HepG2 (cell line): ENCODE results near the gene MTR. TPM values are rescaled to one million over a fixed set of nuclear protein-coding genes. Genes with fewer than 3 reads are reported as not detected.
A peak's percentile ranks its signal among the peaks of the same experiment; 100 is the strongest.

Experiments
- AKAP8 ChIP-seq: sonication (generic); formaldehyde crosslinking; IDR thresholded peaks from 2 replicates; pipeline ENCODE4 v1.5.1; 2020; ENCODE audit warnings: mild to moderate bottlenecking, missing genetic modification reagents
- ATRX ChIP-seq: sonication (generic); formaldehyde crosslinking; IDR thresholded peaks from 2 replicates; pipeline ENCODE4 v1.4.0; 2020; ENCODE audit warnings: missing genetic modification reagents, borderline replicate concordance
- DPF2 ChIP-seq: sonication (generic); formaldehyde crosslinking; IDR thresholded peaks from 2 replicates; pipeline ENCODE4 v1.4.0; 2020; ENCODE audit warnings: mild to moderate bottlenecking, low read depth, missing genetic modification reagents, borderline replicate concordance
- GLI4 ChIP-seq: sonication (generic); formaldehyde crosslinking; IDR thresholded peaks from 2 replicates; pipeline ENCODE4 v1.5.1; 2020; ENCODE audit warnings: missing genetic modification reagents, mild to moderate bottlenecking, moderate library complexity, borderline replicate concordance
- KMT2B ChIP-seq: IDR thresholded peaks from 2 replicates; pipeline ENCODE4 v1.6.1; 2016; ENCODE audit warnings: missing genetic modification reagents, missing compliant biosample characterization
- NAIF1 ChIP-seq: sonication (generic); formaldehyde crosslinking; IDR thresholded peaks from 2 replicates; pipeline ENCODE4 v1.5.0; 2020; ENCODE audit warnings: mild to moderate bottlenecking, missing genetic modification reagents, borderline replicate concordance
- NKX3-1 ChIP-seq: sonication (generic); formaldehyde crosslinking; IDR thresholded peaks from 2 replicates; pipeline ENCODE4 v1.5.0; 2020; ENCODE audit warnings: missing genetic modification reagents
- PAF1 ChIP-seq: IDR thresholded peaks from 2 replicates; pipeline ENCODE4 v1.6.1; 2016; ENCODE audit warnings: missing genetic modification reagents, missing compliant biosample characterization
- POGZ ChIP-seq: sonication (generic); formaldehyde crosslinking; IDR thresholded peaks from 2 replicates; pipeline ENCODE4 v1.4.0; 2020; ENCODE audit warnings: mild to moderate bottlenecking, missing genetic modification reagents
- POLR2AphosphoS5 ChIP-seq: IDR thresholded peaks from 2 replicates; pipeline ENCODE4 v1.6.1; 2012; ENCODE audit warnings: low read depth, low read length
- RFXANK ChIP-seq: IDR thresholded peaks from 2 replicates; pipeline ENCODE4 v1.6.1; 2016
- ZBTB20 ChIP-seq: sonication (generic); formaldehyde crosslinking; IDR thresholded peaks from 2 replicates; pipeline ENCODE4 v1.8.1; 2023; ENCODE audit warnings: missing genetic modification reagents, low read depth, mild to moderate bottlenecking, borderline replicate concordance
- ZFP62 ChIP-seq: sonication (generic); formaldehyde crosslinking; IDR thresholded peaks from 2 replicates; pipeline ENCODE4 v1.4.0; 2020; ENCODE audit warnings: missing genetic modification reagents
- ZNF234 ChIP-seq: sonication (generic); formaldehyde crosslinking; conservative IDR thresholded peaks from 2 replicates; pipeline ENCODE4 v1.5.1; 2020; ENCODE audit warnings: mild to moderate bottlenecking, missing genetic modification reagents
- ZNF30 ChIP-seq: sonication (generic); formaldehyde crosslinking; IDR thresholded peaks from 2 replicates; pipeline ENCODE4 v1.5.0; 2020; ENCODE audit warnings: mild to moderate bottlenecking, missing genetic modification reagents
- ZNF703 ChIP-seq: sonication (generic); formaldehyde crosslinking; IDR thresholded peaks from 2 replicates; pipeline ENCODE4 v1.5.1; 2020; ENCODE audit warnings: missing genetic modification reagents, mild to moderate bottlenecking, moderate library complexity, borderline replicate concordance
- ZSCAN21 ChIP-seq: sonication (generic); formaldehyde crosslinking; IDR thresholded peaks from 2 replicates; pipeline ENCODE4 v1.8.0; 2022; ENCODE audit warnings: mild to moderate bottlenecking, missing genetic modification reagents, moderate library complexity, borderline replicate concordance
- polyA plus RNA-seq, 8 experiments: library from polyadenylated mRNA; depleted of rRNA in 3 of 8; stranded (reverse) in 7 of 8; unstranded in 1 of 8; fragments of >200 nt; fragmentation: Illumina TruSeq in 4 of 8; extraction: Trizol in 4 of 8; gene quantifications; 2 replicates each; pipeline versions ENCODE4 v1.2.1 to v1.2.3, GENCODE V29; 2011 to 2016; ENCODE audit warnings: low read depth in 4 of 8, missing spikeins in 1 of 8, mixed read lengths in 1 of 8; ENCODE audit not compliant: insufficient read depth in 1 of 8
- total RNA-seq, 5 experiments: library from RNA; depleted of rRNA; stranded (reverse); fragments of >200 nt; fragmentation: Illumina TruSeq; extraction: Trizol; gene quantifications; 2 replicates each; pipeline ENCODE4 v1.2.3, GENCODE V29; 2016; ENCODE audit warnings: low read depth in 1 of 5
- TF ChIP-seq, protein P1 (sequence below): sonication (generic); formaldehyde crosslinking; IDR thresholded peaks from 2 replicates; pipeline ENCODE4 v1.5.1; 2020; ENCODE audit warnings: missing genetic modification reagents, mild to moderate bottlenecking, borderline replicate concordance
- TF ChIP-seq, protein P2 (sequence below): sonication (generic); formaldehyde crosslinking; IDR thresholded peaks from 2 replicates; pipeline ENCODE4 v1.4.0; 2020; ENCODE audit warnings: missing genetic modification reagents
- TF ChIP-seq, protein P3 (sequence below): fragments of 450-650 bp; IDR thresholded peaks from 2 replicates; pipeline ENCODE4 v1.6.1; 2016
- TF ChIP-seq, protein P4 (sequence below): sonication (generic); formaldehyde crosslinking; IDR thresholded peaks from 2 replicates; pipeline ENCODE4 v1.4.0; 2020; ENCODE audit warnings: mild to moderate bottlenecking, missing genetic modification reagents, borderline replicate concordance

Gene MTR
- total and polyA plus RNA-seq, 2 of the 13 experiments (the other 11 are each of a cell fraction or from before 2014, with no cell fraction given): 16.3 to 36.1 TPM

DNA sequence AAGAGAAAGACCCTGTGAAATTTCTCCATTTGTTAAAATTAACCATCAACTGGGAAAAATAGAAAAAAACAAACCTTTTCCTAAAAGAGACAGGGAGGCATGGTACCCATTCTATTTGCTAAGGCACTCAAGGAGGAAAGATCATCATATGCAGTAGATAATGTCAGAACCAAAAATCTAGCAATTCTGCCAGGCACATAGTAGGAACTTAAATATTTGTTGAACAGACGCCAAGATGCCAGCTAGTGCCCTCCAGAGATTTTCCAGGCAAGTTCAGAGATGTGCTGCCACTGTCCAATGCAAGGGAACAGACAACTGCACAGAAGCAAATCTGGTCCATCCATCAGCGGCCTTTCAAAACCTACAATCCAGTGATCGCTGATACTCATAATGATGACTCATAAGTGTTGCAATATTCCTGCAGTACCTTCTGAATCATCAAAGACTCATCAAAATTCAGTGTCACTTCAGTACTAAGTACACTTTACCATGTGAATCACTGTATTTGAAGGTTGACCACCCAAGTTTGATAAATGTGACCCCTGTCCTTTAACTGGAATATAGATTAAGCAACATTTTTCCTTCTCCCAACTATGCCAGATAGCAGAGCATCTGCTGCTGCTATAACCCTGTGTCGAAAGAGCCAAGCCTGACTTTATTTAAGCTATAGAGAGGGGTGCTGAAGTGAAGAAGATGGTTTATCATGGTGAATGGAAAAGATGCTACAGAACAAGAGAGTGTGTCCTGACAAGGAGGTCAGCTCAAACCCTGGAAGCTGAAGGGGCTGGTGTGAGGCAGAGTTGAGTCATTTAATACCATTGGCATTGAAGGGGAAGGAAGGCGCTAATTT, 110.0 kb downstream of the MTR start (continued):
- no peak for TF ChIP-seq ATRX (CRISPR knock-in tag)
- no peak for TF ChIP-seq ZSCAN21 (CRISPR knock-in tag)
- TF ChIP-seq, protein P1, sequence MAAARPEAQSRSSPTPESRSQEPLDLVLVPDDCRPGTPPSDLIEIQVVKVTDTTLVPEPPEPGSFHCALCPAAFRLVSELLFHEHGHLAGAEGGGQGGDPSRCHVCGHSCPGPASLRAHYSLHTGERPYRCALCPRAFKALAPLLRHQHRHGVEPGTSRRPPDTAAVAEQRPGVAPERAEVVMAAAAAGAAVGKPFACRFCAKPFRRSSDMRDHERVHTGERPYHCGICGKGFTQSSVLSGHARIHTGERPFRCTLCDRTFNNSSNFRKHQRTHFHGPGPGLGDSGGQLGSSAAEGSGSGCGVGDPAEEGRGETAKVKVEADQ (CRISPR knock-in tag): no peak
- TF ChIP-seq, protein P2, sequence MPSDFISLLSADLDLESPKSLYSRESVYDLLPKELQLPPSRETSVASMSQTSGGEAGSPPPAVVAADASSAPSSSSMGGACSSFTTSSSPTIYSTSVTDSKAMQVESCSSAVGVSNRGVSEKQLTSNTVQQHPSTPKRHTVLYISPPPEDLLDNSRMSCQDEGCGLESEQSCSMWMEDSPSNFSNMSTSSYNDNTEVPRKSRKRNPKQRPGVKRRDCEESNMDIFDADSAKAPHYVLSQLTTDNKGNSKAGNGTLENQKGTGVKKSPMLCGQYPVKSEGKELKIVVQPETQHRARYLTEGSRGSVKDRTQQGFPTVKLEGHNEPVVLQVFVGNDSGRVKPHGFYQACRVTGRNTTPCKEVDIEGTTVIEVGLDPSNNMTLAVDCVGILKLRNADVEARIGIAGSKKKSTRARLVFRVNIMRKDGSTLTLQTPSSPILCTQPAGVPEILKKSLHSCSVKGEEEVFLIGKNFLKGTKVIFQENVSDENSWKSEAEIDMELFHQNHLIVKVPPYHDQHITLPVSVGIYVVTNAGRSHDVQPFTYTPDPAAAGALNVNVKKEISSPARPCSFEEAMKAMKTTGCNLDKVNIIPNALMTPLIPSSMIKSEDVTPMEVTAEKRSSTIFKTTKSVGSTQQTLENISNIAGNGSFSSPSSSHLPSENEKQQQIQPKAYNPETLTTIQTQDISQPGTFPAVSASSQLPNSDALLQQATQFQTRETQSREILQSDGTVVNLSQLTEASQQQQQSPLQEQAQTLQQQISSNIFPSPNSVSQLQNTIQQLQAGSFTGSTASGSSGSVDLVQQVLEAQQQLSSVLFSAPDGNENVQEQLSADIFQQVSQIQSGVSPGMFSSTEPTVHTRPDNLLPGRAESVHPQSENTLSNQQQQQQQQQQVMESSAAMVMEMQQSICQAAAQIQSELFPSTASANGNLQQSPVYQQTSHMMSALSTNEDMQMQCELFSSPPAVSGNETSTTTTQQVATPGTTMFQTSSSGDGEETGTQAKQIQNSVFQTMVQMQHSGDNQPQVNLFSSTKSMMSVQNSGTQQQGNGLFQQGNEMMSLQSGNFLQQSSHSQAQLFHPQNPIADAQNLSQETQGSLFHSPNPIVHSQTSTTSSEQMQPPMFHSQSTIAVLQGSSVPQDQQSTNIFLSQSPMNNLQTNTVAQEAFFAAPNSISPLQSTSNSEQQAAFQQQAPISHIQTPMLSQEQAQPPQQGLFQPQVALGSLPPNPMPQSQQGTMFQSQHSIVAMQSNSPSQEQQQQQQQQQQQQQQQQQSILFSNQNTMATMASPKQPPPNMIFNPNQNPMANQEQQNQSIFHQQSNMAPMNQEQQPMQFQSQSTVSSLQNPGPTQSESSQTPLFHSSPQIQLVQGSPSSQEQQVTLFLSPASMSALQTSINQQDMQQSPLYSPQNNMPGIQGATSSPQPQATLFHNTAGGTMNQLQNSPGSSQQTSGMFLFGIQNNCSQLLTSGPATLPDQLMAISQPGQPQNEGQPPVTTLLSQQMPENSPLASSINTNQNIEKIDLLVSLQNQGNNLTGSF (CRISPR knock-in tag): no peak
- TF ChIP-seq PAF1: no peak
- no peak for TF ChIP-seq ZNF703 (CRISPR knock-in tag)
- no peak for TF ChIP-seq AKAP8 (CRISPR knock-in tag)
- no peak for TF ChIP-seq ZFP62 (CRISPR knock-in tag)
- TF ChIP-seq POGZ (CRISPR knock-in tag): no peak; the same call in 1 of the 2 replicates
- TF ChIP-seq DPF2 (CRISPR knock-in tag): peak; percentile 56; the same call in 1 of the 2 replicates
- no peak for TF ChIP-seq NKX3-1 (CRISPR knock-in tag)
- TF ChIP-seq, protein P3, sequence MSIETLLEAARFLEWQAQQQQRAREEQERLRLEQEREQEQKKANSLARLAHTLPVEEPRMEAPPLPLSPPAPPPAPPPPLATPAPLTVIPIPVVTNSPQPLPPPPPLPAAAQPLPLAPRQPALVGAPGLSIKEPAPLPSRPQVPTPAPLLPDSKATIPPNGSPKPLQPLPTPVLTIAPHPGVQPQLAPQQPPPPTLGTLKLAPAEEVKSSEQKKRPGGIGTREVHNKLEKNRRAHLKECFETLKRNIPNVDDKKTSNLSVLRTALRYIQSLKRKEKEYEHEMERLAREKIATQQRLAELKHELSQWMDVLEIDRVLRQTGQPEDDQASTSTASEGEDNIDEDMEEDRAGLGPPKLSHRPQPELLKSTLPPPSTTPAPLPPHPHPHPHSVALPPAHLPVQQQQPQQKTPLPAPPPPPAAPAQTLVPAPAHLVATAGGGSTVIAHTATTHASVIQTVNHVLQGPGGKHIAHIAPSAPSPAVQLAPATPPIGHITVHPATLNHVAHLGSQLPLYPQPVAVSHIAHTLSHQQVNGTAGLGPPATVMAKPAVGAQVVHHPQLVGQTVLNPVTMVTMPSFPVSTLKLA: no peak
- no peak for TF ChIP-seq ZNF234 (CRISPR knock-in tag)
- TF ChIP-seq GLI4: no peak
- TF ChIP-seq, protein P4, sequence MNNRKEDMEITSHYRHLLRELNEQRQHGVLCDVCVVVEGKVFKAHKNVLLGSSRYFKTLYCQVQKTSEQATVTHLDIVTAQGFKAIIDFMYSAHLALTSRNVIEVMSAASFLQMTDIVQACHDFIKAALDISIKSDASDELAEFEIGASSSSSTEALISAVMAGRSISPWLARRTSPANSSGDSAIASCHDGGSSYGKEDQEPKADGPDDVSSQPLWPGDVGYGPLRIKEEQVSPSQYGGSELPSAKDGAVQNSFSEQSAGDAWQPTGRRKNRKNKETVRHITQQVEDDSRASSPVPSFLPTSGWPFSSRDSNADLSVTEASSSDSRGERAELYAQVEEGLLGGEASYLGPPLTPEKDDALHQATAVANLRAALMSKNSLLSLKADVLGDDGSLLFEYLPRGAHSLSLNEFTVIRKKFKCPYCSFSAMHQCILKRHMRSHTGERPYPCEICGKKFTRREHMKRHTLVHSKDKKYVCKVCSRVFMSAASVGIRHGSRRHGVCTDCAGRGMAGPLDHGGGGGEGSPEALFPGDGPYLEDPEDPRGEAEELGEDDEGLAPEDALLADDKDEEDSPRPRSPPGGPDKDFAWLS (CRISPR knock-in tag): no peak
- TF ChIP-seq ZNF30: no peak
- no peak for TF ChIP-seq POLR2AphosphoS5
- no peak for TF ChIP-seq KMT2B (CRISPR knock-in tag)
- no peak for TF ChIP-seq NAIF1 (CRISPR knock-in tag)
- TF ChIP-seq RFXANK (CRISPR knock-in tag): no peak
- TF ChIP-seq ZBTB20 (CRISPR knock-in tag): no peak
